Ovary (tissue), 9 donors: ENCODE results near the gene PPM1J. TPM values are rescaled to one million over a fixed set of nuclear protein-coding genes. Genes with fewer than 3 reads are reported as not detected.

Experiments used
- DNase-seq, 5 donors: peaks; one replicate each; pipeline ENCODE4 v3.0.0-alpha.2; 2019 to 2020
- H3K27ac ChIP-seq, 2 donors: fragments of 200-600 bp; one replicate each; pipeline versions ENCODE4 v1.5.1 to v1.8.0; 2019 to 2022
- H3K27me3 ChIP-seq: fragments of 200-600 bp; one replicate; pipeline ENCODE4 v1.8.0; 2022
- H3K36me3 ChIP-seq: fragments of 200-600 bp; sonication (generic); one replicate; pipeline ENCODE4 v1.5.1; 2019
- H3K4me1 ChIP-seq: one replicate; pipeline ENCODE4 v1.8.1; 2013; ENCODE audit warnings: mild to moderate bottlenecking, moderate library complexity; ENCODE audit not compliant: insufficient read depth
- H3K4me3 ChIP-seq: fragments of 200-600 bp; sonication (generic); one replicate; pipeline ENCODE4 v1.5.1; 2017
- H3K9me3 ChIP-seq, 2 donors: fragments of 200-600 bp in 1 of 2; sonication (generic) in 1 of 2; one replicate each; pipeline versions ENCODE4 v1.5.1 to v1.8.1; 2013 to 2019; ENCODE audit warnings: mild to moderate bottlenecking in 1 of 2, moderate library complexity in 1 of 2
- CTCF ChIP-seq, 3 donors: fragments of 450-650 bp in 2 of 3; fragments of 200-600 bp in 1 of 3; IDR thresholded peaks; one replicate each; pipeline versions ENCODE4 v1.5.1 to v1.8.0; 2016 to 2022; ENCODE audit warnings: antibody characterized with exemption in 3 of 3, mild to moderate bottlenecking in 1 of 3
- EP300 ChIP-seq: sonication (generic); formaldehyde crosslinking; IDR thresholded peaks from one replicate; pipeline ENCODE4 v1.6.1; 2017; ENCODE audit warnings: antibody characterized with exemption
- POLR2A ChIP-seq: fragments of 450-650 bp; IDR thresholded peaks from one replicate; pipeline ENCODE4 v1.6.1; 2017; ENCODE audit warnings: antibody characterized with exemption, mild to moderate bottlenecking, moderate library complexity
- WGBS, 3 donors: extraction: QIAGEN DNeasy Blood & Tissue Kit in 1 of 3; methylation state at CpG; one replicate each; pipeline versions ENCODE4 v1.1.5 to v1.1.7; 2013 to 2017; 5-methylcytosine and 5-hydroxymethylcytosine counted together
- intact Hi-C, 4 donors: fragments of 100-400 bp; cut with DNase I; formaldehyde crosslinking; loops; one replicate each; pipeline versions ENCODE4 v1.11.0 to v1.15.1; 2022 to 2023
- polyA plus RNA-seq, 2 donors: library from polyadenylated mRNA; stranded (reverse); fragments of 200-250 nt in 1 of 2; fragments of 350-450 nt in 1 of 2; fragmentation: Illumina TruSeq in 1 of 2; extraction: RNeasy Lipid Tissue Mini Kit (QIAGEN cat#74804) in 1 of 2; gene quantifications; one replicate each; pipeline ENCODE4 v1.2.3, GENCODE V29; 2013 to 2014
- total RNA-seq, 7 donors: library from RNA; depleted of rRNA in 2 of 7; stranded (reverse); fragments of >200 nt in 2 of 7; fragmentation: NEBNext Ultra II Directional in 3 of 7; extraction: Animal tissue kit (Norgen Biotek cat#: 25700) in 3 of 7; gene quantifications; one replicate each; pipeline versions ENCODE4 v1.1.0 to v1.2.4, GENCODE V29; 2016 to 2023
- donor health status: DM: no; HTN: no; CAD: no; lungs with moderate emphysema.
- donor health status: DM: no; HTN: no; CAD: no.
- donor health status: Bipolar disorder and iron deficiency.
- donor health status: DM: yes; HTN: yes; CAD: no.
- donor health status: DM: no; HTN: no; CAD: no.
- donor health status: DM: yes; HTN: yes; CAD: no.

Gene PPM1J
- total and polyA plus RNA-seq, 9 donors, result 0.78 to 6.3 (median 2.8) TPM

DNA sequence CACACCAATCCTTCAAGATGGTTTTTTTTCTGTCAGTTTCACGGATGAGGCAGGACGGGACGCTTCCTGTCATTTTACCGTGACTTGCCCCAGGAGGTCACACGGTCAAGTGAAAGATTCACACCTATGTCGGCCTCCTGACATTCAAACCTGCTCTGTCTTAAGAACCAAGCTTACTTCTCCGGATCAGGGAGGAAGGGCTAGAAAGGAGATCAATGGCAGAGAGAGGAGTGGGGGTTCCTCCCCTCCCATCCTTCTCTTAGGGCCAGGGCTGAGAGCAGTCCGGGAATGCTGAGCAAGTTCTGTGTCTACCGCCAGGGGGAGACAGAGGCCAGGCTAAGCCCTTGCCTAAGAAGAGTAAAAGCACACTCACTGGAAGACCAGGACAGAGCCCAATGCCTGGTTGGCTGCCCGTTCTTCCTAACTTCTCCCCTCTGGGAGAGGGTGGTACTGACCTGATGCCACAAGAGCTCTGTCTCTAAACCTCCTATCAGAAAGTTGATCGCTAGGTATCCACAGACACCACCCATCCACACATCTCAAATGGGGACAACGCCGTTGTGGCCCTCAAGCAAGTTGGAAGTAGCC lies 1.1 kb upstream of the PPM1J start:
- H3K36me3 ChIP-seq, result no peaks in the 10 kb centered on the region
- no peaks in the 10 kb centered on the region for H3K27me3 ChIP-seq
- H3K9me3 ChIP-seq, result no peaks in the 10 kb centered on the region
- peak overlapping the region; percentile 11 to 51 for H3K27ac ChIP-seq
- peak overlapping the region; percentile 72 for H3K4me3 ChIP-seq
- peak; percentile 85 to 92 (median 91) for DNase-seq
- TF ChIP-seq POLR2A, result no peak
- peak; percentile 91 to 94 (median 91) for TF ChIP-seq CTCF (IDR thresholded peaks at IDR 0.05)
- no peak for TF ChIP-seq EP300
- WGBS, 3 donors, result 17 to 18% (median 18%) methylated on average over 13 of the region's 13 CpGs
- H3K4me1 ChIP-seq, result peaks cover 4% of the 10 kb centered on the region
- intact Hi-C loops, result loop anchor here (2.0 to 10.0 kb wide), 10 partner anchors 86 to 679 kb away; partner anchors contain the start of genes SLC16A1 (in 2 of the 4), LRIG2 (in 1 of the 4) and MAGI3 (in 1 of the 4)

- no peaks in the 10 kb centered on the region for H3K9me3 ChIP-seq
- no peak for TF ChIP-seq EP300
- TF ChIP-seq CTCF (IDR thresholded peaks at IDR 0.05), result no peak
- TF ChIP-seq POLR2A, result no peak
- WGBS, 3 donors, result 1 to 2% (median 1%) methylated on average over 59 to 86 of the region's 86 CpGs
- no peaks in the 10 kb centered on the region for H3K36me3 ChIP-seq
- peak in 4 of 5 donors; percentile 55 to 68 (median 66) for DNase-seq
- H3K27me3 ChIP-seq, result no peaks in the 10 kb centered on the region
- intact Hi-C loops, result loop anchor here (5.0 to 10.0 kb wide), 9 partner anchors 88 to 680 kb away; partner anchors contain the start of genes SLC16A1 (in 2 of the 4), LRIG2 (in 1 of the 4) and MAGI3 (in 1 of the 4)
- H3K27ac ChIP-seq, result peak overlapping the region; percentile 51 to 55
- H3K4me1 ChIP-seq, result peaks cover 4% of the 10 kb centered on the region
- peak overlapping the region; percentile 72 for H3K4me3 ChIP-seq
These were observed 544 bp downstream of the PPM1J start for GRCh38 chr1:112714313-112715263.

GRCh38 chr1:112713466-112714312 lies 1.4 kb downstream of the PPM1J start:
- peak overlapping the region; percentile 72 for H3K4me3 ChIP-seq
- H3K27me3 ChIP-seq, result no peaks in the 10 kb centered on the region
- no peaks in the 10 kb centered on the region for H3K9me3 ChIP-seq
- 45 to 54% (median 51%) methylated on average over 14 of the region's 14 CpGs for WGBS, 3 donors
- H3K4me1 ChIP-seq, result peaks cover 4% of the 10 kb centered on the region
- H3K36me3 ChIP-seq, result no peaks in the 10 kb centered on the region
- H3K27ac ChIP-seq, result no peak overlapping the region
- peak in 1 of 5 donors; percentile 47 for DNase-seq
- intact Hi-C loops, result loop anchor here in 2 of 4 donors (10.0 kb wide), 5 partner anchors 241 to 681 kb away; partner anchors contain the start of genes SLC16A1 (in 2 of the 2), LRIG2 (in 1 of the 2) and MAGI3 (in 1 of the 2)
- TF ChIP-seq CTCF (IDR thresholded peaks at IDR 0.05) (no peak), POLR2A (no peak), EP300 (no peak)
